ENCODE results near the gene PILRA.

DNA sequence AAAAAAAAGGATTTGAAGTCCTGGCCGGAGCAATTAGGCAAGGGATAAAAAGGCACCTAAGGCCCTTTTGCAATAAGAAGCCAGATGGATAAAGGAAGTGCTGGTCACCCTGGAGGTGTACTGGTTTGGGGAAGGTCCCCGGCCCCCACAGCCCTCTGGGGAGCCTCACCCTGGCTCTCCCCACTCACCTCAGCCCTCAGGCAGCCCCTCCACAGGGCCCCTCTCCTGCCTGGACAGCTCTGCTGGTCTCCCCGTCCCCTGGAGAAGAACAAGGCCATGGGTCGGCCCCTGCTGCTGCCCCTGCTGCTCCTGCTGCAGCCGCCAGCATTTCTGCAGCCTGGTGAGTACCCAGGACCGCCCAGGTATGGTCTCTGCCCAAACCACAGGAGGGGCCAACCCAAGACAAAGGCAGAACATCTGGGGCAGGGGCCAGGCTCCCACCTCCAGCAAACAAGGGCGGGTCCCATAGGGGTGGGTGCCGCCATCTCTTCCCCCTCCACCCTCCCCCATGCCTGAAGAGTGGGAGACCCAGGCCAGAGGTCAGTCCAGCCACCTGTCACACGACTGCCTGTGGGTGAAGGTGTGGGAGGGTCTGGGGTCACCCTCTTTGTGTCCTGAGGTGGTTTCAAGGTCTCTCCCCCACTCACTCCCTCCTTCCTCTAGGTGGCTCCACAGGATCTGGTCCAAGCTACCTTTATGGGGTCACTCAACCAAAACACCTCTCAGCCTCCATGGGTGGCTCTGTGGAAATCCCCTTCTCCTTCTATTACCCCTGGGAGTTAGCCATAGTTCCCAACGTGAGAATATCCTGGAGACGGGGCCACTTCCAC is 15.0 kb upstream of the PILRA start, which contains the start of gene PILRB:
- TF ChIP-seq, protein P1, sequence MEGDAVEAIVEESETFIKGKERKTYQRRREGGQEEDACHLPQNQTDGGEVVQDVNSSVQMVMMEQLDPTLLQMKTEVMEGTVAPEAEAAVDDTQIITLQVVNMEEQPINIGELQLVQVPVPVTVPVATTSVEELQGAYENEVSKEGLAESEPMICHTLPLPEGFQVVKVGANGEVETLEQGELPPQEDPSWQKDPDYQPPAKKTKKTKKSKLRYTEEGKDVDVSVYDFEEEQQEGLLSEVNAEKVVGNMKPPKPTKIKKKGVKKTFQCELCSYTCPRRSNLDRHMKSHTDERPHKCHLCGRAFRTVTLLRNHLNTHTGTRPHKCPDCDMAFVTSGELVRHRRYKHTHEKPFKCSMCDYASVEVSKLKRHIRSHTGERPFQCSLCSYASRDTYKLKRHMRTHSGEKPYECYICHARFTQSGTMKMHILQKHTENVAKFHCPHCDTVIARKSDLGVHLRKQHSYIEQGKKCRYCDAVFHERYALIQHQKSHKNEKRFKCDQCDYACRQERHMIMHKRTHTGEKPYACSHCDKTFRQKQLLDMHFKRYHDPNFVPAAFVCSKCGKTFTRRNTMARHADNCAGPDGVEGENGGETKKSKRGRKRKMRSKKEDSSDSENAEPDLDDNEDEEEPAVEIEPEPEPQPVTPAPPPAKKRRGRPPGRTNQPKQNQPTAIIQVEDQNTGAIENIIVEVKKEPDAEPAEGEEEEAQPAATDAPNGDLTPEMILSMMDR (IDR thresholded peaks at IDR 0.05) = no peak
- TF ChIP-seq POLR2A (IDR thresholded peaks at IDR 0.05) = no peak
